HG03378 (cell line): ENCODE results near the gene GOLPH3L.
"Not testable (repeated sequence)": the region's sequence is repeated elsewhere in the genome, so short reads cannot be mapped to it uniquely, and the experiment has no call there.

ENCODE experiments used
- ATAC-seq: cut with Tn5 transposase; IDR thresholded peaks from one replicate; pipeline ENCODE4 v1.9.1; 2021; ENCODE audit warnings: mild to moderate bottlenecking, moderate library complexity; ENCODE audit not compliant: unreplicated experiment

The GOLPH3L gene

GRCh38 chr1:150696995-150697927 is at the start of gene GOLPH3L:
Gene GOLPH3L, minus strand, starts transcription at chr1:150697154. Its CDS starts 2,316 bp downstream, at chr1:150694838.
- peak; percentile 97 for ATAC-seq

- no peak for ATAC-seq
Observed at GRCh38 chr1:150730130-150730721, 33.3 kb upstream of the GOLPH3L start.

- ATAC-seq = no peak
Observed at GRCh38 chr1:150724336-150724735, 27.4 kb upstream of the GOLPH3L start.

GRCh38 chr1:150720703-150721102 is 23.7 kb upstream of the GOLPH3L start, which contains the start of gene HORMAD1:
Gene HORMAD1, minus strand, starts transcription at chr1:150720895. Its CDS starts 1,390 bp downstream, at chr1:150719505.
- no peak for ATAC-seq

GRCh38 chr1:150720098-150720497 is 23.1 kb upstream of the GOLPH3L start:
- no peak for ATAC-seq

- no peak for ATAC-seq
Observed at GRCh38 chr1:150718225-150718891, 21.4 kb upstream of the GOLPH3L start.

- not testable (repeated sequence) for ATAC-seq
Observed at GRCh38 chr1:150709031-150709430, 12.1 kb upstream of the GOLPH3L start.

- peak; percentile 62 for ATAC-seq
Observed at GRCh38 chr1:150708595-150708994, 11.6 kb upstream of the GOLPH3L start.

GRCh38 chr1:150706091-150706490 is 9.1 kb upstream of the GOLPH3L start:
- ATAC-seq = no peak

- no peak for ATAC-seq
Observed at GRCh38 chr1:150703427-150703826, 6.5 kb upstream of the GOLPH3L start.

- no peak for ATAC-seq
Observed at GRCh38 chr1:150696590-150696989, 364 bp downstream of the GOLPH3L start.

- no peak for ATAC-seq
Observed at GRCh38 chr1:150696162-150696561, 792 bp downstream of the GOLPH3L start.

- ATAC-seq = no peak
Observed at GRCh38 chr1:150695561-150695960, 1.4 kb downstream of the GOLPH3L start.

GRCh38 chr1:150692720-150693119 is 4.2 kb downstream of the GOLPH3L start:
- no peak for ATAC-seq

GRCh38 chr1:150688763-150689162 is 8.2 kb downstream of the GOLPH3L start:
- no peak for ATAC-seq

GRCh38 chr1:150686275-150686674 is 10.7 kb downstream of the GOLPH3L start:
- no peak for ATAC-seq

- no peak for ATAC-seq
Observed at GRCh38 chr1:150683914-150684313, 13.0 kb downstream of the GOLPH3L start.

- no peak for ATAC-seq
Observed at GRCh38 chr1:150678988-150679387, 18.0 kb downstream of the GOLPH3L start.

- ATAC-seq = no peak
Observed at GRCh38 chr1:150674881-150675280, 22.1 kb downstream of the GOLPH3L start.

- ATAC-seq = no peak
Observed at GRCh38 chr1:150663321-150663720, 33.6 kb downstream of the GOLPH3L start.

GRCh38 chr1:150662811-150663210 is 34.1 kb downstream of the GOLPH3L start:
- no peak for ATAC-seq
